NK-92 (cell line): Measurements from ENCODE around the gene CCDC174.

ENCODE experiments used
- DNase-seq: peaks from one replicate; lab custom pipeline; 2025; ENCODE audit not compliant: unreplicated experiment; lab: John Stamatoyannopoulos, UW

Gene CCDC174

GRCh38 chr3:14624498-14624897 lies 27.1 kb upstream of the CCDC174 start:
- DNase-seq = no peak

GRCh38 chr3:14625443-14625842 lies 26.1 kb upstream of the CCDC174 start:
- no peak for DNase-seq

- no peak for DNase-seq
These were observed 23.7 kb upstream of the CCDC174 start for GRCh38 chr3:14627815-14628214.

GRCh38 chr3:14628406-14628805 lies 23.2 kb upstream of the CCDC174 start:
- DNase-seq = no peak

GRCh38 chr3:14630404-14631100 lies 21.0 kb upstream of the CCDC174 start:
- DNase-seq = no peak

- DNase-seq = no peak
These were observed 20.5 kb upstream of the CCDC174 start for GRCh38 chr3:14631101-14631497.

- DNase-seq = no peak
These were observed 19.7 kb upstream of the CCDC174 start for GRCh38 chr3:14631687-14632441.

GRCh38 chr3:14632442-14632930 lies 19.1 kb upstream of the CCDC174 start:
- DNase-seq = no peak

- DNase-seq = no peak
These were observed 18.1 kb upstream of the CCDC174 start for GRCh38 chr3:14633417-14633816.

GRCh38 chr3:14633819-14634424 lies 17.6 kb upstream of the CCDC174 start:
- DNase-seq = peak; percentile 5

GRCh38 chr3:14634763-14635400 lies 16.7 kb upstream of the CCDC174 start:
- no peak for DNase-seq

- DNase-seq = no peak
These were observed 15.0 kb upstream of the CCDC174 start for GRCh38 chr3:14636496-14637087.

- DNase-seq = no peak
These were observed 11.4 kb upstream of the CCDC174 start for GRCh38 chr3:14640157-14640562.

- DNase-seq = no peak
These were observed 10.8 kb upstream of the CCDC174 start for GRCh38 chr3:14640734-14641133.

GRCh38 chr3:14641346-14641745 lies 10.2 kb upstream of the CCDC174 start:
- DNase-seq = no peak

GRCh38 chr3:14645453-14645852 lies 6.1 kb upstream of the CCDC174 start:
- DNase-seq = no peak

- DNase-seq = no peak
These were observed 5.4 kb upstream of the CCDC174 start for GRCh38 chr3:14646131-14646573.

- no peak for DNase-seq
These were observed 4.8 kb upstream of the CCDC174 start for GRCh38 chr3:14646589-14647413.

GRCh38 chr3:14647976-14648955 lies 3.3 kb upstream of the CCDC174 start:
- DNase-seq = no peak
